HG02973 (cell line): ENCODE results near the gene N4BP2L1.

Experiments used
- ATAC-seq: cut with Tn5 transposase; IDR thresholded peaks from one replicate; pipeline ENCODE4 v1.9.1; 2021; ENCODE audit warnings: moderate library complexity; ENCODE audit not compliant: unreplicated experiment

The N4BP2L1 gene

DNA sequence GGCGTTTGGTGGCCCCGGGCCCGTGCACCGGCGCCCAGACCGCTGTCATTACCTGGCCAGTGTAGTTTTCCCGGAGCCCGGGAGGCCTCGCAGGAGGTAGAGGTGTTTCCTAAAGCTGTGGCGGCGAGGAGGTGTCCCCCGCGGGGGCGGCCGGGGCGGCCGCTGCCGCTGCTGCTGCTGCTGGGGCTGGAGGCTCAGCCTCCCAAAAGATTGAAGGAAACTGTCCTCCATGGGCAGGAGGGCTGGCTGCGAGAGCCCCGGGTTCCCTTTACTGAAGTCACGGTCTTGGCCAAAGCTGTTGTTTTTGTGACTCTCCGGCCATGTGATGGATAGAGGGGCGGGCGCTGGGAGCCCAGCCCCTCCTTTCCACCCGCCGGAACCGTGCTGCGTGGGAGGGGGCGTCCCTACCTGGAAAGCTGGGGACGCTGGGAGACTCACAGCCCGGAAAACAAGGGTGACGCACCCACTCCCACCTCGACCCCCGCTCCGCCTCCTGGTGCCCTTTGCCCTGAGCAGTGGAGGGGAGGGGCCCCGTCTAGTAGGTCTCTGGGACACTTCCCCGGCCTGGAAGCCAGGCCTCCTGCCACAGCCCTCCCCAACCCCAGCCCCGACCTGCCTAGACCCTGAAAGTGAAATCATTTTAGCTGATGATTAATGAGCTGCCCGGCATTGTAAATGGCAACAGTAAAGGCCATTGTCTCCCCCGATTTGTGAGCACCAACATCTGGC, at the start of gene N4BP2L1:
Gene N4BP2L1, minus strand, starts transcription at position 279 of the 729 bp plus-strand sequence. Its CDS starts 48 bp downstream, at position 231.
- ATAC-seq, result peak; percentile 64

DNA sequence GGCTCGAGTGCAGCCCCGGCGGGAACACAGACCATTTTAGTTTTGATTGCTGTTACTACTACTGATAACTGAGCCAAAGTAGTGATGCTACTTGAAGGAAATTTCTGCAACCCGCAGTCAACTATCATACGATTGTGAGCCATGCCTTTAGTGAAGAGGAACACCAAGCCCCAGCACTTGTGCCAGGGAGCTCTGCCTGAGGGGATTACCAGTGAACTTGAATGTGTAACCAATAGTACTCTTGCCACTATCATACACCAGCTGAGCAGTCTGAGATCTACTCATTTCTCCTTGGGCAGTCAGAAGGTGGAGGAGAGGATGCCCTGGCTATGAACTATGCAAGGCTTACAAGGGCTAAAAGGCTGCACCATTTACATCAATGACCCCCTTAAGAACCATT, 49.0 kb upstream of the N4BP2L1 start:
- ATAC-seq, result no peak

GRCh38 chr13:32476021-32476731, 48.2 kb upstream of the N4BP2L1 start:
- ATAC-seq, result no peak

DNA sequence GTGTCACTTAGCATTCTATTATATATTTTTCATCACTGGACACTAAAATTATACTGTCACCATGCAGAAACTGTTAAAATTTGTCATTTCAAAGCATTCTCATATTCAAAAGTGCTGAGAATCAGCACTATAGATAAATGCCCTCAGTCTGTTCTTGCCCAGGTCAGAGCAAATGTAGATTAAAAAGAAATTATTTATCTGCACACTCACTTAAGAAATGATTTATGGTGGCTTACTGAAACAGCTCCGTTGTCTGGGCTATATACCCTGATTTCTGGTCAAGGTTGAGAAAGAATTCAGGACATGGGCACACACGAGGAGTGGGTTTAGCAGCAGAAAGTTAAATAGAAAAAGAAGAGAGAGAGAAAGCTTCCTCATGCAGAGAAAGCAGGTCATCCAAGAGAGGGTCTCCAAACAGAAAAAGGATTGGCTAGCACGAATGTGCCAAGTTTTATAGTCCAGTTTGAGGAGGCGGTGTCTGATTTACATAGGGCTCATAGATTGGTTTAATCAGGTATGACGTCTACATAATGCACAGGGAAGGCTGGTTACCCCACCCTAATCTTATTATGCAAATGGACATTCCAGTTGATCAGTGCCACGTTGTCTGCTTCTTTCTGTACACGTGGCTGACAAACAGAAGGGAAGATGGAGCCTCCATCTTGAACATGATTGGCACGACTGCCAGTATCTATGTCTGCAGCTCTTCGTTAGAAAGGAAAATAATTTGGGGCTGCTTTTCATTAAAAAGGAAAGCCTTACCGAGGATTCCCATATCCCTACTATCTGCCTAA, 47.3 kb upstream of the N4BP2L1 start:
- ATAC-seq, result no peak

GRCh38 chr13:32473650-32474049, 45.7 kb upstream of the N4BP2L1 start:
- ATAC-seq, result no peak

DNA sequence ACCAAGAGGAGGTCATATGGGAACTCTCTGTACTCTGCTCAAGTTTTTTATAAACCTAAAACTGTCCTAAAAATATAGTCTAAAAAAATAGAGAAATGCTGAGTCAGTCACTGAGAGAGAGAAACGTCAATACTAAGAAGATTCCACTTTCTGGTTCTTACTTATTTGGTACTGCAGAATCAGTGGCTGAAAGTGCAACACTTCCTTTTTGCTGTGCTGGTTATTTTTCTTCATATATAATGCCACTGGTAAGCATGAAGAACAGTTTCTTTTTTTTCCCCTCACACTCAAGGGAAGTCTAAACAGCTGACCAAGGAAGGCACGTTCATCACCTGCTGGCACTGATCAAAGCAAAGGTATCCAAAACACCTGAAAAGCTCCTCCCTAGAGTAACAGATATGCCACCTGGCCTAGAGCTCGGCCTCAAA, 44.3 kb upstream of the N4BP2L1 start:
- ATAC-seq, result peak; percentile 60

GRCh38 chr13:32471187-32471922, 43.4 kb upstream of the N4BP2L1 start:
- ATAC-seq, result no peak

DNA sequence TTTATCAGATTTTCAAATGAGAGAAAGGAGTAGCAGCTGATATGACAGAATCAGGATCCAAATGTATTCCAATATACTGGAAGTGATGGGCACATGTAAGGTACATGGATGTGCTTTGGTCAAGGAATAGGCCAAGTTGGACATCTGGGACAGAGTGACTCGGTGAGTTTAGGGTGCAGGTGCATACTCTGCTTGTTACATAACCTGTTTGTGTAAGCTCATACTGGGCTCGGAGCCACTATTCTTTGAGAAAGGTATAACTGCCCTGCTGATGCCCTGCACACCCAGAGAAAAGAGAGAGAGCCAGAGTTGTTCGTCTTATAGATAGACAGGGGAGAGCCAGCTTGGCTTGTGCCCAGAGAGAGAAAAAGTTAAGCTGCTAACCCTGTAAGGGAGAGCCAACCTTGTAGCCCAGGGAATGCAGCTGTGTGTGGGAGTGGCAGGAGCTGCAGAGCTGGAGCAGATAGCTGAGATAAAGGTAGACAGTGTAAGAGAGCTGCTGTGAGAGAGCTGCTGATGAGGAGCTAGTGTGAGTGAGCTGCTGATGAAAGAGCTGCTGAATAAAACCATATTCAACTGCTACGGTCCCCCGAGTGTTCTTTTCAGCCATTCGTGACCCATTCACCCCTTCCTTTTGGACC, 40.7 kb upstream of the N4BP2L1 start:
- ATAC-seq, result no peak

- ATAC-seq, result no peak
Observed at GRCh38 chr13:32456591-32456990, 28.7 kb upstream of the N4BP2L1 start.

DNA sequence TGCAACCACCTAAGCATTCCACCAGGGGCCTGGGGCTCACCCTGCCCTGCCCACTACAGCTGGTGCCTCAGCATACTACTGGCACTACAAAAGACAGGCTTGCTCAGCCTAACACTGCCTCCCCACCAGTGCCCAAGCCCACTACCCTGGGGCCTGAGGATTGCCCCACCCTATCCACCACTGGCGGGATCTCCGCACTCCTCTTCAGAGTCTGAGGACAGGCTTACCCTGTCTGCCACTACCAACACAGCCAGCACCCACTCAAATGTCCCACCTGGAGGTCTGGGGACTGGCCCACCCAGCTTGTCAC, 27.6 kb upstream of the N4BP2L1 start:
- no peak for ATAC-seq

GRCh38 chr13:32454886-32455593, 27.1 kb upstream of the N4BP2L1 start:
- ATAC-seq, result no peak

DNA sequence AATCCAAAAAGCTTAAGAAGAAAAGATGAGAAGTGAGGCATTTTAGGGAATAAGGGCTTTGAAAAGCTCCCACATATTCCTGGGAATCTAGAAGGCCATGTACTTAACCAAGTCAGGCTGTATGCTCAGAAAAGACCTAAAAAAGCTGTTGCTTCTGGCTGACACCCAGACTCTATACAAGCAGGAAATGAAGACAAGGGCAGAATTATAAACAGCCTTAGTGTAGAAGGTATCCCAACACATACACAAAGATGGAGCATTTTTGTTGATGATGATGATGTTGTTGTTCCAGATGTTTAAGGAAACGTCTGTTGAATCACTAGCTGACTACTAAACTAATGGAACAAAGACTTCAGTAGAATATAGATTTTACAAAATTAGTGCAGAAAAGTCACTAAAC, 26.1 kb upstream of the N4BP2L1 start:
- ATAC-seq, result no peak

- no peak for ATAC-seq
Observed at GRCh38 chr13:32448972-32449371, 21.0 kb upstream of the N4BP2L1 start.

DNA sequence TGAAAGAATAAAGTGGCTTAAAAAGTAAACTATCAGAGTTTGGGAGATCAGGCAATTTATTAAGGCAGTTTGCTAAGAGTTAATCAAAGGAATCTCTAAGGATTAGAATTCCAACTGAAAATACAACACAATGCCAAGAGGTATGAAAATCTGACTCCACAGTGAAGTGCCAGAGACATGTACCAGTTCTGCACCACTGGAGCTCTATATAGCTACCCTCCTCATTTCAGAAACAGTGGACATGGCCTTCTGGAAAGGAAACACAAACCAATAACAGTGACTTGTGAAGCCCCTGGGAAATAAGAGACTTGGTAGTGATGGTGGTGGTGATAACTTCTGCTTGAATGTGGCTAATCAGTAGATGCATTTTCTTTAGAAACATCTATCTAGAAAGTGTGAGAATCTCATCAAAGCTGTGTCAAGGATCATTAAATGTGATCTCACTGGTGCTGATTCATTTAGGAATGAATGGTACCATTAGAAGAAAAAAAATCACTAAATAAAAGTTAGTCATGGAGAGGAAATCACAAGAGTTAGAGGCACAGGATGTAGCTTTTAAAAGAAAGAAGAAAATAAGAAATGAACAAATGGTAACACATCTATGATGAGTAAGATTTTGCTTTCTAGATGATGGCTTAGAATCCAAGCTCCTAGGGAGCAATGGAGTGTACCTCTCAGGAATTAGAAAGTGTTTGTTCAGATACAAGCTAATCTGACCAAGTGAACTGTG, 20.1 kb upstream of the N4BP2L1 start:
- no peak for ATAC-seq

DNA sequence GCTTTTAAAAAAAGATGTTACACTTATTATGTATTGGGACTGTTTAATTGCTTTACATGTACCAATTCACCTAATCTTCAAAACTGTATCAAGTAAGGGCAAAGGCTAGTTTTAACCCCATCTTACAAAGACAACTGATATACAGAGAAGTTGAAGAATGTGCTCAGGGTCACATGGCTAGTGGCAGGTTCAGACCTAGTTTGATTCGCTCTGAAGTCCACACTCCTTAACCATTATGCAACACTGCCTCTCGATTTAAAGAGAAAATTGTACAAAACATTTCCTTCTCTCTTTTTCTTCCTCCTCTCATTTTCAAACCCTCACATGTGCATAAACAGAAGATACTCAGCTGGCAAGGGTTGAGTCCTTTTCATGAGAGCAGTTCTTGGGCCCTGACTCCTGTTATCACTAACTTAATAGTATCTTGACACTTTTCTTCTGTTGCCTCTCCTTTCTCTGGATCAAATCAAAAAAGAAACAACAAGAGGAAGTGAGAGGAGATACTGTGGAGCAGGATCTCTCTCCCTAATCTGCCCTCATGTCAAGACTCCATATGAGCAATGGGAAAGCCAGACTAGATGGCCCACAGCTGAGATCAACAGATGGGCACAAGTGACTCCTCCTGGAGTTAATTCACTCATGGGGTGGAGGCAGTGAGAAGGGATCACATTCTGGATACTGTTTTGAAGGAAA, 19.0 kb upstream of the N4BP2L1 start:
- ATAC-seq, result no peak

DNA sequence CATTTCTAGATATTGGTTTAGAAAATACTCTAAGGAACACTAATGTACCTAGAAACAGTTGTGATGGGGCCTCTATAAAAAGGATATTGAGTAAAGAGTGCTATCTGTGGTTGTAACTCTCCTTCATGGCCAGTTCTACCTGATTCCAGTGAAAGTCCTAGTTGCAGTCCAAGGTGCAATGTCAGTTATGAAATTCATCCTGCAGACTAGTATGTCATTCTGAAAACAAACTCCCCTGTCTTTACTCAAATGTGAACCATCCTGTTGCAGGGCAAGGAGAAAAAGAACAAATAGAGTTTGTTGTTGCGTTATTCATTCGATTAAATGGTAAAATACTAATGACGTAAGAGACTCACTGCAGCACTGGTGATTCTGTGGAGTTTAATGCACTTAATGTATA, 18.3 kb upstream of the N4BP2L1 start:
- ATAC-seq, result no peak

GRCh38 chr13:32445461-32445860, 17.5 kb upstream of the N4BP2L1 start:
- no peak for ATAC-seq

DNA sequence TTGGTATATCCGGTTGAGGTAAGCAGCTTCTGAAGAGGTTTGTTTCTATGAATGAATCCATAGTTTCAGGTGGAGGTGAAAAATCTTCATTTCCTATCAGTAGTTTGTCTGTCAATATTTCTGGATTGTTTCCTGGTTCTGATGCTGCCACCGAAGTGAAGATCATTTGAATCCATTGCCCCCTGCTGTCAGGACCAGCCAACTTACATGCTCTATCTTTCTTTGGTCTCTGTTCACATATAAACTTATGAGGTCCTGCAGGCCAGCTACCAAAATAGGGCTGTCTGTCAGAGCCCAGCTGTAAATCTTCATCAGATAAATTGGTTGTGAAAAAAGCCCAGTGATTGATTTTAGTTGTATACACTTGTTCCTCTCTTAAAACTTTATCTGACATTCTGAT, 15.2 kb upstream of the N4BP2L1 start:
- peak; percentile 48 for ATAC-seq

DNA sequence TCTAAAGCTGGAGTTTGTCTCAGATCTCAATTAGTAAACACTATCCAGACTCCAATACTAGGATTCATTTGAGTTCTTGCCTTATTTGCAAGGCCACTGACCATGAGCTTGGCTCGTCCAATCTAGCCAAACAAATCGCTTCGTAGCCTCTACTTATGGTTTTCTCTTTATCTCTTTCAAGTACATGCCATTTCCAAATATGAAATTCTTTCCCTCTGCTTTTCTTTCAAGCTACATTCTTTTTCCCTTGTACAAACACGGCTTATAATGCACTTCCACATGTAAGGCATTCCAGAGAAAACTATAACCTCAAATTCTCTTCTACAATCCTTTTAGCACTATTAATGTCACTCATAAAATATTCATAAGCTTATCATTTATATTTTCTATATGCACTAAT, 10.9 kb upstream of the N4BP2L1 start:
- no peak for ATAC-seq
